ENCODE results near the gene TSPO2.

TSPO2 gene

DNA sequence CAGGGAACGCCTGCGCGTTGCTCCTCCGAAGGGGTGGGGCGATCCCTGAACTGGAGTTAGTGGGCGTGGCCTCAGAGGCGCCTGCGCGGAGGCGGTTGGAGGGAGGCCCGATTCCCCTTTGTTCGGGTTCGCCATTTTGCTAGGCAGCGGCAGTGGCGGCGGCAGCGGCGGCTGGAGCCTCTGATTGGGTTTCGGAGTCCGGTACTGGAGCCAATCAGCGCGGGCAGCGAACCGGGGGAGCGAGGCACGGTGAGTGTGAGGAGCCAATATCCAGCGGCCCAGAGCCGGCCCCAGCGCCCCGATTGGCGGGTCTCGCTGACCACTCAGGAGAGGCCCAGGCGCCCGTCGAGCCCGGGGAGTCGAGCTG, 30.6 kb downstream of the TSPO2 start, which contains the start of gene NFYA:
Gene NFYA, plus strand, starts transcription at position 139 of the 367 bp plus-strand sequence. CDS start 6,116 bp downstream, outside the sequence.
- FAIRE-seq (no peak), DNase-seq (ENCODE audit: extremely low spot score, insufficient read length, low read depth) (peak; percentile 85)

- peak; percentile 39 for DNase-seq (ENCODE audit: extremely low spot score, insufficient read length, low read depth)
- peak; percentile 88 for FAIRE-seq
Measured at GRCh38 chr6:41073203-41073967, 31.1 kb downstream of the TSPO2 start.

GRCh38 chr6:41073968-41074691, 31.9 kb downstream of the TSPO2 start:
- DNase-seq (ENCODE audit: extremely low spot score, insufficient read length, low read depth) (no peak), FAIRE-seq (no peak)

DNA sequence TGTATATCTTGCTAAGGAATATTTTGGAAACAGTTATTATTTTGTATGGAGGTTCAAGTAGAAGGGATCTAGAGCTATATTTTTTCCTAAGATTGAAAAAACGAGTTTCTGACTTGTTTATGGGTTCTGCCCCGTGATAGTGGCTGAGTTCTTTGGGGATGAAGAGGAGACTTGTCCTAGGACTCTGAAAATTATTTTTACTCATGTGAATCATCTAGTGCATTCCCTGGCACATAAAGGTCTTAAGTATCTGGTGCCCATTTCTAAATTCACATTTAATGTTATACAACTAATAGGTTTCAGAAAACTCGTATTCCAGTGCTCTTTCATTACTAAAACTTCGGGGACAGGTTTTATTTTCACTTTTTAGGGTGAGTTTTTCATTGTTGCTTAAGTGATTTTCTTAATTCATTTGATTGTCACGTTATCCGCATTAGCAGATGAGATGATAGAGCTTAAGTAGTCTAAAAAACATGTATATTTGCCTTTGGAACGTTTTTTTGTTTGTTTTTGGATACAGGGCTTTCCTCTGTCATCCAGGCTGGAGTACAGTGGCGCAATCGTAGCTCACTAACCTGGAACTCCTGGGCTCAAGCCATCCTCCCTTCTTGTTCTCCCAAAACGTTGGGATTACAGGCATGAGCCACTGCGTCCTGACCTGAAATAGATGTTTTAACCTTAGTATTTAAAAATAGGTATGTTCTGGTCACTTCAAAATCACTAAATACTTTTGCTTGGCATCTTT, 32.6 kb downstream of the TSPO2 start:
- no peak for FAIRE-seq

DNA sequence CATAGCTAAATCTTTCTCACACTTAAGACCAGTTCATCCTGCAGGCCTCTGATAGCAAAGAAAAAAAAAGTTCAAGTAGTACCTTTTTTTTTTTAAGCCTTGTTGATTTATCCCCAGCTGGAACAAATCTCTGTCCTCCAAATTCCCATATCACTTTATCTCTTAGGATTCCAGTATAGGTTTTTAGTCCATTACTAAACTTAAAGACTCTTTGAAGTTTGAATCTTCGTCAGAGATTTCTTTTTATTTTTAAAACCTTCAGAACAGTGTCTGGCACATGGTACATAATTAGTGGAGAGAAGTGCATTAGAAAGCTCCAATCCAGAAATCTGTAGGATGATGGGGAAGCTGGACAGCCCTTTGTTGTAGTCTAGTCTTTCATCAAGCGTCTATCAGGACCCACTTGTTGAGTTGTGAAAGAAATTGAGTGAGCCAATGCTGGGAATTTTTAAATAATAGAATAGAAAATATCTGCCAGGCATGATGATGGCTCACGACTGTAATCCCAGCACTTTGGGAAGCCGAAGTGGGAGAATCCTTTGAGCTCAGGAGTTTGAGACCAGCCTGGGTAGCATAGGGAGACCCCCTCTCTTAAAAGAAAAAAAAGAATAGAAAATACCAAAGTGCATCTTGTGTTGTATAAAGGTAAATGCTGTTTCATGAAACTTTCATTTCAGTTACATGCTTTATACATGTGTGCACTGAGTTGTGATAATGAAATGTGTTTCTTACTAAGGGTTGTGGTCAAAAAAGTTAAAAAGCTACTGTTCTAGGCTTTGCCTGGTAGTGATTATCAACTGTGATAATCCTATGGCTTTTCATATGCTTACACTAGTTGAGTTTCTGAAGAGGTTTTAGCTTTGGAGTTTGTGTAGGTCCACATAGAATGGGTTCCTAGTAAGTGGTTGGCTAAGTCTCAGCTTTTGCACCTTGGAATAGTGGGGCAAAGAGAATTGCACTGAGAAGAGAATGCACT, 33.7 kb downstream of the TSPO2 start:
- DNase-seq (ENCODE audit: extremely low spot score, insufficient read length, low read depth), result no peak
- no peak for FAIRE-seq

More for the DNA sequence above, 32.6 kb downstream of the TSPO2 start:
- no peak for DNase-seq (ENCODE audit: extremely low spot score, insufficient read length, low read depth)

- no peak for DNase-seq (ENCODE audit: extremely low spot score, insufficient read length, low read depth)
- no peak for FAIRE-seq
Measured at GRCh38 chr6:41077536-41077935, 35.3 kb downstream of the TSPO2 start.

GRCh38 chr6:41078101-41078500, 35.8 kb downstream of the TSPO2 start:
- FAIRE-seq, result no peak
- no peak for DNase-seq (ENCODE audit: extremely low spot score, insufficient read length, low read depth)

DNA sequence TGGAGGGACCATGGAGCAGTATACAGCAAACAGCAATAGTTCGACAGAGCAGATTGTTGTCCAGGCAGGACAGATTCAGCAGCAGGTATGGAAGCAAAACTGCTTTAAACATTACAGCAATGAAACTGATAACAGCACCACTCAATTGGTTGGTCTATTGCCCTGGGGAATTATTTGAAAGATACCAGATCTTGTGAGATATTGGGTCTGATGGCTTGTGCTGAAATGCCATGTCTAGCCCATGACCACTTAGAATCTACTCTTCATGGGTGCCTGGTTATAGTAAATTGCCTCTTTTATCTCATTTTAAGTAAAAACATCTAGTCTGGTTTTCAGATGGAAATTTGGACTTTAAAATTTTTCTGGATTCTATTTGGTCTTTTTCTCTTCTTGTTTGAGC, 36.8 kb downstream of the TSPO2 start:
- no peak for FAIRE-seq
- no peak for DNase-seq (ENCODE audit: extremely low spot score, insufficient read length, low read depth)

DNA sequence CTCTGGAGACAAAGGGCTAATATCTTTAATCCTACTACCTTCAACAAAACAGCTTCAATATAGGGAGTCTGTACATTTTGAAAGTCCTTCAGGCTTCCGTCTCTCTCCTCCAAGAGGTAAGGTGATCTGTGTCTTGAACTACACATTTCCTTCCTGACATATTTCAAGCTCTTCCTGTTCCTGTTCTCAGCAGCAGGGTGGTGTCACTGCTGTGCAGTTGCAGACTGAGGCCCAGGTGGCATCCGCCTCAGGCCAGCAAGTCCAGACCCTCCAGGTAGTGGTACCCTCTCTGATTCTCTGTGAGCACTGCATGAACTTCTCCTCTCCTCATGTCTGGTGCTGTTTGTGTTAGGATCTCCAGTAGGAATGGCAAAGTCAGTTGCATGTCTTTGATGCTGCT, 38.4 kb downstream of the TSPO2 start:
- DNase-seq (ENCODE audit: extremely low spot score, insufficient read length, low read depth) (no peak), FAIRE-seq (no peak)

DNA sequence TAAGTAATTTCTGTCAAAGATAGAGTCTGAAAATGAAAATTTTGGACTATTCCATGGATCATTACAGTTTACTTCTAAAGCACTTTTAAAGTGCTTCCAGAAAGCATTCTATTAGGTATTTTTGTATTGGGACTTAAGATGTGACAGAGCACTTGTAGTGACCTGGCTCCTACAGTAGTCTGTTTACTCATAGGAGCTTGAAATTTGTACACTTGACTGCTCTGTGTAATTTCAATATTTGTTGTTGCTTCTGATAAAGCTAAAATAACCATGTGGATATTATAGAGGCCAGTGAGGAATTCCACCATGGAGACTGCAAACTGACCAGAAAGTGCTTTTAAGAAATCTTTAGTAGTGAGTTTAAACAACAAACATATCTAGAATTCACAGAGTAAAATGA, 40.8 kb downstream of the TSPO2 start:
- DNase-seq (ENCODE audit: extremely low spot score, insufficient read length, low read depth) (no peak), FAIRE-seq (no peak)

DNA sequence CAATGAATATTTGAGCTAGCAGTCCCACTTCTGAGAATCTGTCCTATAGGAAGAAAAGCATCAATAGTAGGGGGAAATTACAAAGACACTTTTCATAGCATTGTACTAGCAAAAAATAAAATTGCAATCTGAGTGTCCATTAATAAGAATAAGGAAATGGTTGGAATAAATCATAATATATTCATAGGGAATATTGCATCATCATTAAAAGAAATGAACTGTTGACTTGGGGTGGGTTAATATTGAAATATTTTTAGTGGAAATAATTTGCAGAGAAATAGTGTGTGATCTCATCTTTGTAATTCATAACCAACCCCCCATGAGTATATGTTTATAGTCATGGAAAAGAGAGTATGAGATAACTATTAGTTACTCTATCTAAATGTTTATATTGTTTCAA, 42.9 kb downstream of the TSPO2 start:
- FAIRE-seq, result no peak

DNA sequence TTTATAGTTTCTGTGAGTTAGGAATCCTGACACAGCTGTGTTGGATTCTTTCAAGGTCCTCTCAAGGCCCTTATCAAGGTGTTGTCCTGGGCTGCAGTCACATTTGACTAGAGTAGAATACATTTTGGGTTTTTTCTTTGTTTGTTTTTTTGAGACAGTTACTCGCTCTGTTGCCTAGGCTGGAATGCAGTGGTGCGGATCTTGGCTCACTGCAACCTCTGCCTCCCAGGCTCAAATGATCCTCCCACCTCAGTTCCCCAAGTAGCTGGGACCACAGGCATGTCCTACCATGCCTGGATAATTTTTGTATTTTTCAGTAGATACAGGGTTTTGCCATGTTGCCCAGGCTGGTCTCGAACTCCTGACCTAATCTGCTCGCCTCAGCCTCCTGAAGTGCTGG, 46.2 kb downstream of the TSPO2 start:
- DNase-seq (ENCODE audit: extremely low spot score, insufficient read length, low read depth), result no peak
- FAIRE-seq, result no peak

More for the DNA sequence above, 42.9 kb downstream of the TSPO2 start:
- DNase-seq (ENCODE audit: extremely low spot score, insufficient read length, low read depth), result no peak

GRCh38 chr6:41090841-41091761, 48.8 kb downstream of the TSPO2 start:
- FAIRE-seq, result no peak
- DNase-seq (ENCODE audit: extremely low spot score, insufficient read length, low read depth), result no peak

- DNase-seq (ENCODE audit: extremely low spot score, insufficient read length, low read depth) (no peak), FAIRE-seq (no peak)
Measured at GRCh38 chr6:41092421-41093140, 50.3 kb downstream of the TSPO2 start.

DNA sequence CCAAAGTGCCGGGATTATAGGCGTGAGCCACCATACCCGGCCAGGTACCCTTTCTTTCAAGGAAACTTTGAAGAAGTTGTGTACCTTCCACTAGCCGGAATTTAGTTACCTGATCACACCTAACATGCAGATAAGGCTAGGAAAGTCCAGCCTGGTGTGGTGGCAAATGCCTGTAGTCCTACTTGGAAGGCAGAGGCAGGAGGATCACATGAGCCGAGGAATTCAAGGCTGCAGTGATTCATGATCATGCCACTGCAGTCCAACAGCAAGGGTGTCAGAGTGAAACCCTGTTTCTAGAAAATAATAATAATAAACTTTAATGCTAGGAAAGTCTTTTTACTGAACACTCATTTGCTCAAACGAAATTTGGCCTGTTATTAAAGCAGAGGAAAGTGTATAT, 51.5 kb downstream of the TSPO2 start:
- FAIRE-seq, result no peak
- no peak for DNase-seq (ENCODE audit: extremely low spot score, insufficient read length, low read depth)

Data from GM18507 (cell line).